K562 (cell line): ENCODE results near the gene NRTN. TPM values are rescaled to one million over a fixed set of nuclear protein-coding genes. Genes with fewer than 3 reads are reported as not detected.

Source experiments
- ASH1L ChIP-seq: fragments of 450-650 bp; IDR thresholded peaks from 2 replicates; pipeline ENCODE4 v1.6.1; 2018; ENCODE audit warnings: borderline replicate concordance, mild to moderate bottlenecking, low read depth; ENCODE audit not compliant: partially characterized antibody
- BCOR ChIP-seq: fragments of 450-650 bp; IDR thresholded peaks from 2 replicates; pipeline ENCODE4 v1.6.1; 2016
- CAMTA2 ChIP-seq: fragments of 250-450 bp; sonication (Bioruptor Pico); conservative IDR thresholded peaks from 2 replicates; pipeline ENCODE4 v1.5.1; 2022
- ELF1 ChIP-seq: fragments of 200-800 bp; sonication (Bioruptor generic); IDR thresholded peaks from 2 replicates; pipeline ENCODE4 v1.6.1; 2016; ENCODE audit warnings: missing genetic modification characterization, missing compliant biosample characterization
- ETV1 ChIP-seq: fragments of 450-650 bp; conservative IDR thresholded peaks from 2 replicates; pipeline ENCODE4 v1.6.1; 2016; ENCODE audit warnings: missing genetic modification characterization, control low read depth, low read depth, missing compliant biosample characterization
- FOXM1 ChIP-seq, 2 experiments: fragments of 450-650 bp in 1 of 2; sonication (generic) in 1 of 2; formaldehyde crosslinking in 1 of 2; IDR thresholded peaks; 2 replicates each; pipeline versions ENCODE4 v1.6.1 to v1.9.0; 2017 to 2022; ENCODE audit warnings: low read depth in 2 of 2, mild to moderate bottlenecking in 2 of 2, missing genetic modification reagents in 1 of 2, moderate library complexity in 1 of 2
- HMG20B ChIP-seq: fragments of 250-450 bp; sonication (Bioruptor Pico); IDR thresholded peaks from 2 replicates; pipeline ENCODE4 v1.5.0; 2021; ENCODE audit warnings: mild to moderate bottlenecking
- MEIS2 ChIP-seq: fragments of 450-650 bp; IDR thresholded peaks from 2 replicates; pipeline ENCODE4 v1.6.1; 2014; ENCODE audit warnings: mild to moderate bottlenecking; ENCODE audit not compliant: partially characterized antibody
- NFXL1 ChIP-seq: fragments of 450-650 bp; formaldehyde crosslinking; IDR thresholded peaks from 2 replicates; pipeline ENCODE4 v1.4.0; 2021; ENCODE audit warnings: mild to moderate bottlenecking
- PTBP1 ChIP-seq: fragments of 200-400 bp; formaldehyde crosslinking; IDR thresholded peaks from 2 replicates; pipeline ENCODE4 v1.6.1; 2017; ENCODE audit warnings: low read depth, low read length
- RFX1 ChIP-seq: fragments of 450-650 bp; IDR thresholded peaks from 2 replicates; pipeline ENCODE4 v1.6.1; 2016; ENCODE audit warnings: mild to moderate bottlenecking, moderate library complexity
- RNF2 ChIP-seq: sonication (generic); IDR thresholded peaks from 2 replicates; pipeline ENCODE4 v1.6.1; 2016
- TARDBP ChIP-seq: fragments of 450-650 bp; IDR thresholded peaks from 2 replicates; pipeline ENCODE4 v1.6.1; 2016
- TOE1 ChIP-seq, 2 experiments: fragments of 450-650 bp in 1 of 2; sonication (generic) in 1 of 2; formaldehyde crosslinking in 1 of 2; IDR thresholded peaks; 2 replicates each; pipeline versions ENCODE4 v1.7.1 to v1.8.0; 2016 to 2022; ENCODE audit warnings: borderline replicate concordance in 2 of 2, mild to moderate bottlenecking in 2 of 2, antibody characterized with exemption in 1 of 2, inconsistent platforms in 1 of 2, low read depth in 1 of 2, missing genetic modification reagents in 1 of 2, moderate library complexity in 1 of 2
- YBX1 ChIP-seq: fragments of 450-650 bp; IDR thresholded peaks from 2 replicates; pipeline ENCODE4 v1.7.1; 2016; ENCODE audit warnings: mild to moderate bottlenecking
- ZBTB1 ChIP-seq: sonication (generic); formaldehyde crosslinking; IDR thresholded peaks from 2 replicates; pipeline ENCODE4 v1.8.1; 2023; ENCODE audit warnings: missing genetic modification reagents, low read depth, mild to moderate bottlenecking, borderline replicate concordance
- ZFP30 ChIP-seq: fragments of 250-450 bp; sonication (Bioruptor Pico); IDR thresholded peaks from 2 replicates; pipeline ENCODE4 v1.8.0; 2022; ENCODE audit warnings: moderate library complexity, mild to moderate bottlenecking, inconsistent platforms, borderline replicate concordance
- ZKSCAN1 ChIP-seq: fragments of 150-350 bp; IDR thresholded peaks from 2 replicates; pipeline ENCODE4 v1.6.1; 2016; ENCODE audit warnings: low read depth, low read length
- ZNF239 ChIP-seq: fragments of 250-450 bp; sonication (Bioruptor Pico); IDR thresholded peaks from 2 replicates; pipeline ENCODE4 v1.4.0; 2020; ENCODE audit warnings: mild to moderate bottlenecking
- ZNF282 ChIP-seq: sonication (generic); formaldehyde crosslinking; IDR thresholded peaks from 2 replicates; pipeline ENCODE4 v1.8.1; 2023; ENCODE audit warnings: missing genetic modification reagents
- ZNF311 ChIP-seq: fragments of 250-450 bp; sonication (Bioruptor Pico); IDR thresholded peaks from 2 replicates; pipeline ENCODE4 v1.4.0; 2020; ENCODE audit warnings: mild to moderate bottlenecking, moderate library complexity
- polyA plus RNA-seq, 8 experiments: library from polyadenylated mRNA; depleted of rRNA in 4 of 8; stranded (reverse) in 5 of 8; unstranded in 3 of 8; fragments of >200 nt; fragmentation: Nextera tagmentation in 2 of 8; fragmentation: Illumina TruSeq in 1 of 8; extraction: Ambion mirVana in 2 of 8; extraction: Trizol in 1 of 8; gene quantifications; 2 replicates each; pipeline versions ENCODE4 v1.2.1 to v1.2.3, GENCODE V29; 2011 to 2014; ENCODE audit warnings: inconsistent platforms in 1 of 8, missing spikeins in 1 of 8
- total RNA-seq, 7 experiments: library from RNA; depleted of rRNA in 6 of 7; stranded (reverse); fragments of >200 nt in 6 of 7; fragmentation: Illumina TruSeq in 2 of 7; extraction: Trizol in 2 of 7; gene quantifications; 2 replicates each; pipeline versions ENCODE4 v1.2.1 to v1.2.3, GENCODE V29; 2011 to 2021; ENCODE audit warnings: low replicate concordance in 1 of 7
- TF ChIP-seq, protein P1 (sequence below), 2 experiments: IDR thresholded peaks; 2 replicates each; pipeline ENCODE4 v1.6.1; 2012; ENCODE audit warnings: improper control_type of control experiment in 2 of 2, low read depth in 2 of 2, low read length in 2 of 2, borderline replicate concordance in 1 of 2
- TF ChIP-seq, protein P2 (sequence below): fragments of 450-650 bp; IDR thresholded peaks from 2 replicates; pipeline ENCODE4 v1.6.1; 2016

NRTN gene
- total and polyA plus RNA-seq, 9 of the 15 experiments (the other 6 are each of a cell fraction or from before 2014, with no cell fraction given), result 0.62 to 8.1 (median 1.6) TPM; not detected in 2

DNA sequence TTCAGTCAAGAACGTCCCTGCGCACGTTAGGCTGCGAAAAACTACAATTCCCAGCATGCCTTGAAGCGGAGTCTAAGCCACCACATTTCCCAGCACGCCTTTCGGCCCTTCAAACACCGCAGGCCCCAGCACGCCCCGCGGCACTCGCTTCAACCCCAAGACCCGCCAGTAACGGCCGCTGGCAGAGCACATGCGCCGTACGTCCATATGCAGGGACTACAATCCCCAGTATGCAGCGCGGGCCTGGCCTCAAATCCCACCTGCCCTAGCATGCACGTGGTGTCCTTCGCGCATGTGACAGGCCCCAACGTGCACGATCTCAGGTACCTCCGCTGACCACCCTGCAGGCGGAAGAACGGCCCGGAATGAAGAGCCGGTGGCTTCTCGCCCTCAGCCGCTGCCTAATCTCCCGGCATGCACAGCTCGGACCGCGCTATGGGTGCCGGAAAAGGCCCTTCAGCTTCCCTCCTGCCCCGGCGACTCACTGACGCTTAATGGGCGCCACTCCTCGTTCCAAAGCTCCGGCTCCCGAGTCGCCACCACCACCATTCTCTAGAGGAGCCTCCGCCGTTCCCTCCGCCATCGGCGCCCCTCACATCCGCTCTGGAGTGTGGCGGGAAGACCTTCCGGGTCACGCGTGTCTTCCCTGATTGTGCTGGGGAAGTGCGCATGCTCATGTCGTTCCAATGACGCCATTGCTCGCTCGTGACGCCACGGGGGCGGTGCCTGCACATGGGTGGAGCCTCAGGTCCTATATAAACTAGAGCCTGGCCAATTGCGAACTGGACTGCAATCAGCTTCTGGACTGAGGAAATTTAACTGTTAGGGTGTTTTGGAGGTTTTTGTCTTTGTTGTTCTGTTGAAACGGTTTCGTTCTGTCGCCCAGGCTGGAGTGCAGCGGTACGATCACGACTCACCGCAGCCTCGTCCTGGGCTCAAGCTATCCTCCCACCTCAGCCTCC, 14.0 kb upstream of the NRTN start, which contains the start of gene DUS3L (continued):
- TF ChIP-seq ZFP30, result no peak
- no peak for TF ChIP-seq ZNF282 (CRISPR knock-in tag)
- TF ChIP-seq, protein P1, sequence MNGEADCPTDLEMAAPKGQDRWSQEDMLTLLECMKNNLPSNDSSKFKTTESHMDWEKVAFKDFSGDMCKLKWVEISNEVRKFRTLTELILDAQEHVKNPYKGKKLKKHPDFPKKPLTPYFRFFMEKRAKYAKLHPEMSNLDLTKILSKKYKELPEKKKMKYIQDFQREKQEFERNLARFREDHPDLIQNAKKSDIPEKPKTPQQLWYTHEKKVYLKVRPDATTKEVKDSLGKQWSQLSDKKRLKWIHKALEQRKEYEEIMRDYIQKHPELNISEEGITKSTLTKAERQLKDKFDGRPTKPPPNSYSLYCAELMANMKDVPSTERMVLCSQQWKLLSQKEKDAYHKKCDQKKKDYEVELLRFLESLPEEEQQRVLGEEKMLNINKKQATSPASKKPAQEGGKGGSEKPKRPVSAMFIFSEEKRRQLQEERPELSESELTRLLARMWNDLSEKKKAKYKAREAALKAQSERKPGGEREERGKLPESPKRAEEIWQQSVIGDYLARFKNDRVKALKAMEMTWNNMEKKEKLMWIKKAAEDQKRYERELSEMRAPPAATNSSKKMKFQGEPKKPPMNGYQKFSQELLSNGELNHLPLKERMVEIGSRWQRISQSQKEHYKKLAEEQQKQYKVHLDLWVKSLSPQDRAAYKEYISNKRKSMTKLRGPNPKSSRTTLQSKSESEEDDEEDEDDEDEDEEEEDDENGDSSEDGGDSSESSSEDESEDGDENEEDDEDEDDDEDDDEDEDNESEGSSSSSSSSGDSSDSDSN (IDR thresholded peaks at IDR 0.05; ENCODE audit: borderline replicate concordance in 1 of 2, low read depth in 2 of 2, low read length in 2 of 2), result no peak
- 0 out of 2 replicates have a peak, but pooled peaks have one; percentile 35 for TF ChIP-seq NFXL1 (CRISPR knock-in tag)
- TF ChIP-seq TOE1 (IDR thresholded peaks at IDR 0.05; ENCODE audit: borderline replicate concordance), result peak; percentile 91
- peak; percentile 21; the same call in 1 of the 2 replicates for TF ChIP-seq TOE1 (CRISPR knock-in tag; IDR thresholded peaks at IDR 0.05; ENCODE audit: borderline replicate concordance, low read depth)
- TF ChIP-seq ZBTB1 (CRISPR knock-in tag), result no peak; the same call in 1 of the 2 replicates
- TF ChIP-seq ZNF239, result peak; percentile 39; the same call in 1 of the 2 replicates
- no peak for TF ChIP-seq YBX1
- TF ChIP-seq RNF2, result peak; percentile 87
- TF ChIP-seq ZKSCAN1, result peak; percentile 30
- peak; percentile 80 for TF ChIP-seq MEIS2
- TF ChIP-seq, protein P2, sequence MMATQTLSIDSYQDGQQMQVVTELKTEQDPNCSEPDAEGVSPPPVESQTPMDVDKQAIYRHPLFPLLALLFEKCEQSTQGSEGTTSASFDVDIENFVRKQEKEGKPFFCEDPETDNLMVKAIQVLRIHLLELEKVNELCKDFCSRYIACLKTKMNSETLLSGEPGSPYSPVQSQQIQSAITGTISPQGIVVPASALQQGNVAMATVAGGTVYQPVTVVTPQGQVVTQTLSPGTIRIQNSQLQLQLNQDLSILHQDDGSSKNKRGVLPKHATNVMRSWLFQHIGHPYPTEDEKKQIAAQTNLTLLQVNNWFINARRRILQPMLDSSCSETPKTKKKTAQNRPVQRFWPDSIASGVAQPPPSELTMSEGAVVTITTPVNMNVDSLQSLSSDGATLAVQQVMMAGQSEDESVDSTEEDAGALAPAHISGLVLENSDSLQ, result peak; percentile 55
- no peak for TF ChIP-seq CAMTA2
- TF ChIP-seq ASH1L, result no peak
- TF ChIP-seq ETV1 (tag), result peak; percentile 84
- TF ChIP-seq ZNF311, result no peak
- TF ChIP-seq PTBP1, result peak; percentile 49; the same call in 1 of the 2 replicates
- no peak for TF ChIP-seq HMG20B (CRISPR knock-in tag)
- TF ChIP-seq RFX1, result no peak
- peak; percentile 89 for TF ChIP-seq FOXM1 (IDR thresholded peaks at IDR 0.05; ENCODE audit: low read depth)
- TF ChIP-seq FOXM1 (CRISPR knock-in tag; IDR thresholded peaks at IDR 0.05; ENCODE audit: low read depth), result 0 out of 2 replicates have a peak, but pooled peaks have one; percentile 80
- peak; percentile 86 for TF ChIP-seq ELF1 (tag)
- peak; percentile 84; the same call in 1 of the 2 replicates for TF ChIP-seq TARDBP
- TF ChIP-seq BCOR, result 0 out of 2 replicates have a peak, but pooled peaks have one; percentile 13
